Mesendoderm (in vitro differentiated cells): ENCODE measurements around the gene MUC12. TPM values are rescaled to one million over a fixed set of nuclear protein-coding genes. Genes with fewer than 3 reads are reported as not detected.
"Not testable (repeated sequence)": the region's sequence is repeated elsewhere in the genome, so short reads cannot be mapped to it uniquely, and the experiment has no call there.

Source experiments
- DNase-seq: peaks from one replicate; pipeline ENCODE4 v3.0.0; 2013
- H2AK5ac ChIP-seq: 2 replicates; pipeline ENCODE4 v1.6.1; 2013; ENCODE audit warnings: low read length, inconsistent platforms
- H2BK120ac ChIP-seq: 2 replicates; pipeline ENCODE4 v1.6.1; 2013; ENCODE audit warnings: low read depth, mild to moderate bottlenecking, low read length, moderate library complexity, mixed read lengths
- H2BK15ac ChIP-seq: replicated peaks from 2 replicates; pipeline ENCODE4 v1.6.1; 2013; ENCODE audit warnings: low read depth, mild to moderate bottlenecking, moderate library complexity
- H2BK5ac ChIP-seq: 2 replicates; pipeline ENCODE4 v1.6.1; 2013; ENCODE audit warnings: low read length, inconsistent platforms
- H3K18ac ChIP-seq: 2 replicates; pipeline ENCODE4 v1.6.1; 2013; ENCODE audit warnings: mild to moderate bottlenecking, low read length, mixed read lengths
- H3K23ac ChIP-seq: one replicate; pipeline ENCODE4 v1.6.1; 2013; ENCODE audit warnings: low read length
- H3K27ac ChIP-seq: 2 replicates; pipeline ENCODE4 v1.5.1; 2013; ENCODE audit warnings: low read depth, mild to moderate bottlenecking, inconsistent platforms, low read length, moderate library complexity
- H3K27me3 ChIP-seq: 2 replicates; pipeline ENCODE4 v1.6.1; 2013; ENCODE audit warnings: low read length, control low read depth, mild to moderate bottlenecking, inconsistent platforms; ENCODE audit not compliant: insufficient read depth, poor library complexity
- H3K36me3 ChIP-seq: 2 replicates; pipeline ENCODE4 v1.6.1; 2013; ENCODE audit warnings: low read length, inconsistent platforms; ENCODE audit not compliant: control insufficient read depth, insufficient read depth
- H3K4ac ChIP-seq: one replicate; pipeline ENCODE4 v1.6.1; 2013; ENCODE audit warnings: low read depth, mild to moderate bottlenecking, low read length, moderate library complexity
- H3K4me1 ChIP-seq: 2 replicates; pipeline ENCODE4 v1.6.1; 2013; ENCODE audit warnings: low read depth, low read length, inconsistent platforms; ENCODE audit not compliant: control insufficient read depth
- H3K4me2 ChIP-seq: 2 replicates; pipeline ENCODE4 v1.6.1; 2013; ENCODE audit warnings: low read length
- H3K4me3 ChIP-seq: 2 replicates; pipeline ENCODE4 v1.5.1; 2013; ENCODE audit warnings: mild to moderate bottlenecking, low read length
- H3K56ac ChIP-seq: one replicate; pipeline ENCODE4 v1.6.1; 2013; ENCODE audit warnings: low read length
- H3K79me1 ChIP-seq: 2 replicates; pipeline ENCODE4 v1.6.1; 2013; ENCODE audit warnings: low read length, inconsistent platforms
- H3K79me2 ChIP-seq: 2 replicates; pipeline ENCODE4 v1.6.1; 2013; ENCODE audit warnings: mild to moderate bottlenecking, low read length; ENCODE audit not compliant: control insufficient read depth, insufficient read depth
- H3K9ac ChIP-seq: 2 replicates; pipeline ENCODE4 v1.6.1; 2013; ENCODE audit warnings: low read length, inconsistent platforms
- H4K5ac ChIP-seq: one replicate; pipeline ENCODE4 v1.6.1; 2013; ENCODE audit warnings: low read length
- H4K8ac ChIP-seq: one replicate; pipeline ENCODE4 v1.6.1; 2013; ENCODE audit warnings: low read depth, mild to moderate bottlenecking, control low read depth, low read length, moderate library complexity
- WGBS: extraction: QIAGEN DNeasy Blood & Tissue Kit; methylation state at CpG from one replicate; pipeline ENCODE4 v1.1.7; 2013; ENCODE audit warnings: low lambda C conversion rate, missing lambda C conversion rate; ENCODE audit not compliant: insufficient coverage; ENCODE audit errors: extremely low coverage; 5-methylcytosine and 5-hydroxymethylcytosine counted together
- polyA plus RNA-seq, 2 experiments: library from polyadenylated mRNA; stranded (reverse); fragments of 200-250 nt; gene quantifications; one replicate each; pipeline ENCODE4 v1.2.3, GENCODE V29; 2013

The MUC12 gene
- polyA plus RNA-seq (2013, experiment 1 of 2) = 4.6 TPM
- polyA plus RNA-seq (2013, experiment 2 of 2) = 5.6 TPM

GRCh38 chr7:100969066-100969615 lies at the start of gene MUC12:
TSS of gene MUC12 (plus strand) at chr7:100969565. CDS start at chr7:100969623, 58 bp downstream.
- H4K5ac ChIP-seq = no peak within 1 kb of the TSS
- no peaks in the 10 kb centered on the region for H3K27me3 ChIP-seq
- no peak within 1 kb of the TSS for H2BK120ac ChIP-seq
- H3K4me3 ChIP-seq = no peak within 1 kb of the TSS
- H4K8ac ChIP-seq = no peak within 1 kb of the TSS
- no peaks in the 10 kb centered on the region for H3K79me2 ChIP-seq
- no peak within 1 kb of the TSS for H2BK5ac ChIP-seq
- no peak within 1 kb of the TSS for H3K18ac ChIP-seq
- no peak within 1 kb of the TSS for H3K27ac ChIP-seq
- H3K36me3 ChIP-seq = no peaks in the 10 kb centered on the region
- H2BK15ac ChIP-seq = no peak within 1 kb of the TSS
- WGBS = no CpG with 5 or more reads among the region's 12 CpGs
- no peak within 1 kb of the TSS for H2AK5ac ChIP-seq
- no peak within 1 kb of the TSS for H3K9ac ChIP-seq
- no peak within 1 kb of the TSS for H3K4ac ChIP-seq
- no peak within 1 kb of the TSS for H3K23ac ChIP-seq
- DNase-seq = no peak
- H3K4me1 ChIP-seq = peaks cover 11% of the 10 kb centered on the region
- H3K56ac ChIP-seq = no peak within 1 kb of the TSS
- no peak within 1 kb of the TSS for H3K4me2 ChIP-seq
- H3K79me1 ChIP-seq = peaks cover 2% of the 10 kb centered on the region

GRCh38 chr7:100919779-100920437 lies 49.5 kb upstream of the MUC12 start:
- H3K27ac ChIP-seq, H3K4me1 ChIP-seq, H4K5ac ChIP-seq, DNase-seq, H3K27me3 ChIP-seq, H2BK120ac ChIP-seq, H3K4me3 ChIP-seq, H3K4me2 ChIP-seq, H4K8ac ChIP-seq, H3K9ac ChIP-seq, H3K23ac ChIP-seq, H3K79me2 ChIP-seq, H3K36me3 ChIP-seq, H3K79me1 ChIP-seq: not testable (repeated sequence)
- Histone ChIP-seq H3K56ac (peak overlapping the region; percentile 1), H2BK15ac (peak overlapping the region; percentile 38), H2AK5ac (peak overlapping the region; percentile 24), H3K4ac (peak overlapping the region; percentile 83), H3K18ac (peak overlapping the region; percentile 54), H2BK5ac (peak overlapping the region; percentile 7)
- WGBS = no CpG with 5 or more reads among the region's 9 CpGs

DNA sequence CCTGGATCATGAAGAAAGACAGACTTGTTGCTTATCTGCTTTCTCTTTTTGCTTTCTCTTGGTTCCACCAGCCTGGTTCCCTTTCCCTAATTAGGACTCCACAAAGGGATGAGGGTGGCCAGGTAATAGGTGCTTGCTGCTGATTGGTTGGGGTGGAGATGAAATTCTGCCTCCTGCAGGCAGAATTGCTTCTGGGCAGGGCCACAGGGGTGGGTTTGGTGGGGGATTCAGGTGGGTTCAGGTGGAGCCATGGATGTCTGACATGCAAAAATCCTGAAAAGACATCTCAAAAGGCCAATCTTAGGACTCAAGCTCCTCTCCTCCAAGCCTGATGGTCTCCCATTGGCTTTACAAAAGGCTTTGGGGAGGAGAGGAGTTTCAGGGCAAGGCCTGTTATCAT lies 48.3 kb upstream of the MUC12 start:
- H3K27ac ChIP-seq = no peak overlapping the region
- no peaks in the 10 kb centered on the region for H3K27me3 ChIP-seq
- H2BK5ac ChIP-seq = no peak overlapping the region
- no peak overlapping the region for H3K23ac ChIP-seq
- H3K56ac ChIP-seq = no peak overlapping the region
- H2AK5ac ChIP-seq = peak overlapping the region; percentile 57
- H3K4me1 ChIP-seq = no peaks in the 10 kb centered on the region
- H4K8ac ChIP-seq = no peak overlapping the region
- H3K18ac ChIP-seq = peak overlapping the region; percentile 56
- H3K4me3 ChIP-seq = no peak overlapping the region
- no peaks in the 10 kb centered on the region for H3K79me1 ChIP-seq
- H3K9ac ChIP-seq = no peak overlapping the region
- no peak for DNase-seq
- no peak overlapping the region for H4K5ac ChIP-seq
- H3K36me3 ChIP-seq = no peaks in the 10 kb centered on the region
- H3K4ac ChIP-seq = no peak overlapping the region
- H2BK15ac ChIP-seq = no peak overlapping the region
- H3K4me2 ChIP-seq = no peak overlapping the region
- H2BK120ac ChIP-seq = no peak overlapping the region
- no peaks in the 10 kb centered on the region for H3K79me2 ChIP-seq

DNA sequence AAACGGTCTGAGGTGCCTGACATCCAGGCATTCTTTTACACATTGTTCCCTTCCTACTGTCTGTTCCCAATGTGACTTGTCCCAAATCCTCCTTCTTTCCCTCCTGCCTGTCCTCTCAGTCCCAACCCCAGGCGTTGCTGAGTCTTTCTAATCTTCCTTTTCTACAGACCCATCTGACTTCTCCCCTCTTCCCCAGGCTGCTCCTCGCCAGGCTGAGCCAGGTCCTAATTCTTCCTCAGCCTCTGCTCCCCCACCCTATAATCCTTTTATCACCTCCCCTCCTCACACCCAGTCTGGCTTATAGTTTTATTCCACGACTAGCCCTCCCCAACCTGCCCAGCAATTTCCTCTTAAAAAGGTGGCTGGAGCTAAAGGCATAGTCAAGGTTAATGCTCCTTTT lies 45.7 kb upstream of the MUC12 start:
- peak; percentile 58 for DNase-seq
- H3K18ac ChIP-seq, H3K4me1 ChIP-seq, H3K79me2 ChIP-seq, H3K4me2 ChIP-seq, H4K8ac ChIP-seq, H2AK5ac ChIP-seq, H2BK120ac ChIP-seq, H3K79me1 ChIP-seq, H3K36me3 ChIP-seq, H2BK5ac ChIP-seq, H3K27me3 ChIP-seq, H4K5ac ChIP-seq, H3K4ac ChIP-seq, H3K23ac ChIP-seq, H2BK15ac ChIP-seq, H3K4me3 ChIP-seq, H3K9ac ChIP-seq: not testable (repeated sequence)
- WGBS = no CpG with 5 or more reads among the region's 4 CpGs
- H3K56ac ChIP-seq = peak overlapping the region; percentile 37
- peak overlapping the region; percentile 23 for H3K27ac ChIP-seq

GRCh38 chr7:100929808-100930174 lies 39.6 kb upstream of the MUC12 start:
- Histone ChIP-seq H4K8ac (peak overlapping the region; percentile 31), H2BK120ac (peak overlapping the region; percentile 76), H3K56ac (peak overlapping the region; percentile 87), H3K4ac (peak overlapping the region; percentile 93), H3K18ac (peak overlapping the region; percentile 84), H3K9ac (peak overlapping the region; percentile 70), H3K36me3 (no peaks in the 10 kb centered on the region), H2BK15ac (no peak overlapping the region), H3K4me3 (no peak overlapping the region), H3K27ac (peak overlapping the region; percentile 98), H2AK5ac (peak overlapping the region; percentile 99), H3K79me2 (no peaks in the 10 kb centered on the region), H3K23ac (peak overlapping the region; percentile 98), H2BK5ac (peak overlapping the region; percentile 99), H3K79me1 (no peaks in the 10 kb centered on the region), H4K5ac (peak overlapping the region; percentile 71), H3K27me3 (no peaks in the 10 kb centered on the region), H3K4me1 (peaks cover 10% of the 10 kb centered on the region), H3K4me2 (no peak overlapping the region)
- no CpG with 5 or more reads among the region's 1 CpG for WGBS
- DNase-seq = no peak

DNA sequence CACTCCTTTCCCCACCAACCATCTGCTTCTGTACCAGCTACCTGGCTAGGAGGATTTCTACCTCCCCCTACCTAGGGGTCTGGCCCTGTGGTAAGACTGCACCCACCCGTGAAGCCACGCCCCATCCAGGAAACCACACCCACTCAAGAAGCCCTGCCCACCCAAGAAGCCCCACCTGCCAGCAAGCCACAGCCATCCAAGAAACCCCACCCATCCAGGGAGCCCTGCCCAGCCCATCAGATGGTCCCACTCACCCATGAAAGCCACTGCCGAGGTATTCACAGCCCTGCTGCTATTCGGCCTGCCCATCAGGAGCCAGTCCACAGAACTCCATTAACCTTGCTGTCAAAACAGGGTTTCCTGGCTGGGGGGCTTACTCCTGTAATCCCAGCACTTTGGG lies 35.6 kb upstream of the MUC12 start:
- Histone ChIP-seq H3K4me3 (no peak overlapping the region), H2BK120ac (no peak overlapping the region)
- WGBS = no CpG with 5 or more reads among the region's 4 CpGs

More for the DNA sequence above, 35.6 kb upstream of the MUC12 start:
- no peak overlapping the region for H2BK5ac ChIP-seq
- no peak overlapping the region for H3K4ac ChIP-seq
- H3K27me3 ChIP-seq = no peaks in the 10 kb centered on the region
- H3K23ac ChIP-seq = no peak overlapping the region
- DNase-seq = peak; percentile 42
- no peak overlapping the region for H4K5ac ChIP-seq
- H3K36me3 ChIP-seq = no peaks in the 10 kb centered on the region
- H3K4me1 ChIP-seq = peaks cover 8% of the 10 kb centered on the region
- H3K18ac ChIP-seq = no peak overlapping the region
- H3K79me1 ChIP-seq = no peaks in the 10 kb centered on the region
- no peak overlapping the region for H3K56ac ChIP-seq
- H3K4me2 ChIP-seq = no peak overlapping the region
- no peaks in the 10 kb centered on the region for H3K79me2 ChIP-seq
- H3K9ac ChIP-seq = no peak overlapping the region
- H3K27ac ChIP-seq = no peak overlapping the region
- no peak overlapping the region for H2BK15ac ChIP-seq
- H4K8ac ChIP-seq = no peak overlapping the region
- H2AK5ac ChIP-seq = no peak overlapping the region
